Subcutaneous abdominal adipose tissue (tissue), 5 donors: ENCODE results near the gene PDZK1.
"Not testable (repeated sequence)": the region's sequence is repeated elsewhere in the genome, so short reads cannot be mapped to it uniquely, and the experiment has no call there.

Source experiments
- H3K27ac ChIP-seq: one replicate; pipeline ENCODE4 v1.7.0; 2013; ENCODE audit warnings: low read depth, mild to moderate bottlenecking, inconsistent platforms, low read length, moderate library complexity
- H3K27me3 ChIP-seq, 5 donors: one replicate each; pipeline ENCODE4 v1.7.0; 2013; ENCODE audit warnings: low read length in 5 of 5, inconsistent platforms in 1 of 5; ENCODE audit not compliant: control insufficient read depth in 5 of 5, insufficient read depth in 4 of 5
- H3K36me3 ChIP-seq, 5 donors: one replicate each; pipeline ENCODE4 v1.7.0; 2013; ENCODE audit warnings: low read length in 5 of 5; ENCODE audit not compliant: control insufficient read depth in 5 of 5, insufficient read depth in 5 of 5
- H3K4me1 ChIP-seq, 5 donors: one replicate each; pipeline ENCODE4 v1.7.0; 2013; ENCODE audit warnings: low read length in 5 of 5, mild to moderate bottlenecking in 3 of 5, moderate library complexity in 1 of 5; ENCODE audit not compliant: control insufficient read depth in 5 of 5, insufficient read depth in 5 of 5
- H3K4me3 ChIP-seq, 5 donors: one replicate each; pipeline ENCODE4 v1.7.0; 2013; ENCODE audit warnings: low read length in 5 of 5, low read depth in 1 of 5
- H3K9ac ChIP-seq, 5 donors: one replicate each; pipeline ENCODE4 v1.7.0; 2013; ENCODE audit warnings: low read length in 5 of 5, mild to moderate bottlenecking in 4 of 5, moderate library complexity in 3 of 5
- H3K9me3 ChIP-seq, 5 donors: one replicate each; pipeline ENCODE4 v1.7.0; 2013; ENCODE audit warnings: low read length in 5 of 5; ENCODE audit not compliant: control insufficient read depth in 5 of 5
- donor health status: healthy.
- donor health status: healthy.
- donor health status: healthy.
- donor health status: healthy.
- donor health status: healthy.

The PDZK1 gene

GRCh38 chr1:145692785-145693443 is 14.3 kb downstream of the PDZK1 start:
- Histone ChIP-seq H3K9me3 (no peaks in the 10 kb centered on the region), H3K9ac (no peak overlapping the region), H3K36me3 (no peaks in the 10 kb centered on the region), H3K4me3 (no peak overlapping the region), H3K27ac (no peak overlapping the region), H3K27me3 (no peaks in the 10 kb centered on the region), H3K4me1 (peaks cover 0 to 8% (median 0%) of the 10 kb centered on the region in 5 donors)

- no peaks in the 10 kb centered on the region for H3K27me3 ChIP-seq
- H3K4me1 ChIP-seq, result peaks cover 0 to 8% (median 0%) of the 10 kb centered on the region in 5 donors
- no peak overlapping the region for H3K27ac ChIP-seq
- H3K36me3 ChIP-seq, result no peaks in the 10 kb centered on the region
- H3K4me3 ChIP-seq, result no peak overlapping the region
- no peak overlapping the region for H3K9ac ChIP-seq
- H3K9me3 ChIP-seq, result no peaks in the 10 kb centered on the region
These were observed 16.3 kb downstream of the PDZK1 start for GRCh38 chr1:145690587-145691558.

- Histone ChIP-seq H3K27ac (no peak overlapping the region), H3K9me3 (no peaks in the 10 kb centered on the region), H3K4me3 (no peak overlapping the region), H3K36me3 (no peaks in the 10 kb centered on the region), H3K4me1 (peaks cover 0 to 8% (median 0%) of the 10 kb centered on the region in 5 donors), H3K9ac (no peak overlapping the region), H3K27me3 (no peaks in the 10 kb centered on the region)
These were observed 17.2 kb downstream of the PDZK1 start for GRCh38 chr1:145689922-145690321.

- Histone ChIP-seq H3K27me3 (no peaks in the 10 kb centered on the region), H3K9me3 (no peaks in the 10 kb centered on the region), H3K4me3 (no peak overlapping the region), H3K27ac (no peak overlapping the region), H3K9ac (no peak overlapping the region), H3K4me1 (peaks cover 0 to 8% (median 0%) of the 10 kb centered on the region in 5 donors), H3K36me3 (no peaks in the 10 kb centered on the region)
These were observed 18.2 kb downstream of the PDZK1 start for GRCh38 chr1:145688924-145689323.

GRCh38 chr1:145688328-145688727 is 18.8 kb downstream of the PDZK1 start:
- Histone ChIP-seq H3K9me3 (no peaks in the 10 kb centered on the region), H3K27me3 (no peaks in the 10 kb centered on the region), H3K27ac (no peak overlapping the region), H3K36me3 (no peaks in the 10 kb centered on the region), H3K4me1 (peaks cover 0 to 8% (median 0%) of the 10 kb centered on the region in 5 donors), H3K4me3 (no peak overlapping the region), H3K9ac (no peak overlapping the region)

- H3K36me3 ChIP-seq, H3K9me3 ChIP-seq, H3K9ac ChIP-seq, H3K27me3 ChIP-seq, H3K27ac ChIP-seq, H3K4me3 ChIP-seq, H3K4me1 ChIP-seq: not testable (repeated sequence)
These were observed 21.1 kb downstream of the PDZK1 start for GRCh38 chr1:145686078-145686477.

- H3K4me3 ChIP-seq, H3K4me1 ChIP-seq, H3K27me3 ChIP-seq, H3K36me3 ChIP-seq, H3K9ac ChIP-seq, H3K9me3 ChIP-seq, H3K27ac ChIP-seq: not testable (repeated sequence)
These were observed 22.3 kb downstream of the PDZK1 start for GRCh38 chr1:145684858-145685257.

- not testable (repeated sequence) for H3K9ac ChIP-seq, H3K9me3 ChIP-seq, H3K36me3 ChIP-seq, H3K4me3 ChIP-seq, H3K27ac ChIP-seq, H3K4me1 ChIP-seq, H3K27me3 ChIP-seq
These were observed 34.0 kb downstream of the PDZK1 start for GRCh38 chr1:145673217-145673616.

- not testable (repeated sequence) for H3K36me3 ChIP-seq, H3K27ac ChIP-seq, H3K9me3 ChIP-seq, H3K4me1 ChIP-seq, H3K9ac ChIP-seq, H3K4me3 ChIP-seq, H3K27me3 ChIP-seq
These were observed 36.0 kb downstream of the PDZK1 start for GRCh38 chr1:145670995-145671745.

GRCh38 chr1:145665015-145665414 is 42.2 kb downstream of the PDZK1 start:
- not testable (repeated sequence) for H3K27me3 ChIP-seq, H3K9ac ChIP-seq, H3K9me3 ChIP-seq, H3K4me3 ChIP-seq, H3K4me1 ChIP-seq, H3K27ac ChIP-seq, H3K36me3 ChIP-seq
